OCI-LY3 (cell line): Measurements from ENCODE around the gene CPZ.

Experiments
- CTCF ChIP-seq: fragments of 200-600, 300-600 bp; sonication (generic); IDR thresholded peaks from 2 replicates; pipeline ENCODE4 v1.5.1; 2014; ENCODE audit warnings: antibody characterized with exemption, low read length, low read depth
- EZH2phosphoT487 ChIP-seq: fragments of 200-600 bp; shearing (Covaris generic); IDR thresholded peaks from 2 replicates; pipeline ENCODE4 v1.6.1; 2018; ENCODE audit warnings: antibody characterized with exemption, mixed run types, low read depth

- no peak for TF ChIP-seq CTCF
- no peak for TF ChIP-seq EZH2phosphoT487
These were observed 18.5 kb downstream of the CPZ start for GRCh38 chr4:8610858-8611616.
